HG03135 (cell line): ENCODE data around the gene TTC7B.

Source experiments
- ATAC-seq: cut with Tn5 transposase; IDR thresholded peaks from one replicate; pipeline ENCODE4 v1.9.1; 2021; ENCODE audit warnings: mild to moderate bottlenecking, moderate library complexity; ENCODE audit not compliant: unreplicated experiment

The TTC7B gene

GRCh38 chr14:90717916-90718315 lies 98.3 kb downstream of the TTC7B start:
- ATAC-seq, result no peak

GRCh38 chr14:90715993-90716392 lies 100.2 kb downstream of the TTC7B start:
- ATAC-seq, result no peak

DNA sequence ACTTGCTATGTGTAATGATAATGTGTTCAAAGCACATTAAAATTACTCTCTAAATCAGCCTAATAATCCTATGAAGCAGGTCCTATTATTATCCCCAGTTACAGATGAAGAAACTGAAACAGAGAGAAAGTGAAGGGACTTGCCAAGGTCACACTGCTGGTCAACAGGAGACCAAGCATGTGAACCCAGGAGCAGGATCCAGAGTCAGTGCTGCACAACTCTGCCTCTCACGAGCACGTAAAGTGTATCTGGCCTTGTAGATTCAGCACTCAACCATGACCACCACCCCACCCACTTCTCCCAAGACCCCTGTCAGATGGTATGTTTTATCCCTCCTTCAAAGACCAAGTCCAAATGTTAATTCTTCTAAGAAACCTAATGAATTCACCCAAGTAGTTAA lies 100.7 kb downstream of the TTC7B start:
- ATAC-seq, result no peak

DNA sequence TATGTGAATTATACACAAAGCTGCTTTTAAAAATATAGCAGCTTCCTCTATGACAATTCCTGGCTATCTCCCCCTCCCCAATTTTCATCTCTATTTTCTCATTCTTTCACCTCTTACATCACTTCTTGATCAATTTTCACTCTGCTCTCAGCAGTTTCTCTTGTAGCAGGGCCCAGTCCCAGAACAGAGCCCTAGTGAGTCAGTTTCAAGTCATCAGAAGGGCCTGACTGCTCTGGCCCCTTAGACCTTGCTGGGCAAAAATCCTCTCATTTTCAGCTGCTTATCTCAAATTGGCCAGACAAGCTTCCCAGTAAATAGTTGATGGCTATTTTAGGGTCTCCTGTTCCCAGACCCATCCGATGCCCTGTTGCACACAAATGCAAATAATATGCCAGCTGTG lies 101.4 kb downstream of the TTC7B start:
- no peak for ATAC-seq

DNA sequence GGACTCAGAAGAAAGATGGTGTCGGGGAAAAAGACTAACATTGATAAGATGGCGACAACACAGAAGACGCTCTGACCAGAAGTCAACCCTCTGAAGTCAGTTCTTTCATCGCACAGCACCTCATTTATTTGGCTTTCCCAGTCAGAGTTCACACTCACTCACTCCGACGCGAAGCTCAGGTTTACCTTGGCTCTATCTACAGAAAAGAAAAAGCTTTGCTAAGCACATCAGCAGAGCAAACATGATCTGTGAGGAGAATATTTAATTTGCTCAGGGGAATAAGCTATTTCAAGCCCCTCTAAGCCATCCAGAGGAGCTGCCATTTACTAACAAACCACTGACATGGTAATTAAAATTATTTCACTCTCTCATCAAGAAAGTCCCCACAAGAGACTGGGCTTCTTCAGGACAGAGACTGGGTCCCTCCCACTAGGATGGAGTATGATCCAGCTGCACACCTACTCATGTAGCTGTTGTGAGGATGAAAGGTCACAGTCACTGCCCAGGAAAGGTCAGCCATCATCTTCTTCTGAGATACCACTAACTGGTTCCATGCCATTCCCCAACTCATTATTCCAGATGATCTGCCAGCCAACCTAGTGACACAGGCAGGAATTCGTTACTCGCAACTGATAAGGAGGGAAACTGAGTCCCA lies 111.4 kb downstream of the TTC7B start:
- no peak for ATAC-seq

DNA sequence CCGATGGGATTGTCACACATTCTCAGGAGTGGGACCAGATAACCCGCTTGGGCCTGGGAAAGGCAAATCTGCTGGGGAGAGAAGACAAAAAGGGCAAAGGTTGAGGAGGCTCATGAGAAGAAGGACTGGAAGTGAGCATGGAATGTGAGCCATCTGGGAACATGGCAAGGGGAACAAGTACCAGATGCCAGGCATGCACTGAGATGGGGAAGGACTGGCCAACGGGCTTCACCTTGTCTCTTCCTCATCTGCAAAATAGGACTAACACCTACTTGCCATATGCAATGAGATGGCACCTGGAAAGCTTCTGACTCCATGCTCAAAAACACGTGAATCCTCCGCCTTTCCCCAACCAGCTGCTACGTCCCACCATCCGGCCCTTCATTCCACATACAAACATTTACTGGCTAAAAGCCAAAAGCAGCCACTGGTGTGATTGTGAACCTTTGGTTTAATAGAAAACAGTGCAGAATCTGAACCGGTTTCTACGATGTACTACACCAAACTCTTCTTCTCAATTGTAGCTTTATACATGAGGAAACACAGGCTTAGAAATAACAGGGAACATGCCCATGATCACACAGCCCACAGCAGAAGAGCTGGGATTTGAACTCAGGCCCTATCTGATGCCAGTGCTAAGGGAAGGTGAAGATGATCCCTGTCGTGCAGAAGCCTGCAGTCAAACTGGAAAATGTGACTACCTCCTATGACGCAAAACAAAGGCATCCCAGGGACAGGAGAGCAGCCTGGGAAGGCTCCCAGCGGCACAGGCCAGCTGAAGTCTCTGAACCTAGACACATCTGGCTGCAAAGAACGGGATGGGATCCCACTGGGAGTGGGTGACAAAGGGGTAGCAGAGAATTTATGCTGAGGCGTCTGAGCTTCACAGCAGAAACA lies 112.1 kb downstream of the TTC7B start:
- ATAC-seq, result no peak

GRCh38 chr14:90700933-90701776 lies 115.1 kb downstream of the TTC7B start:
- no peak for ATAC-seq

- no peak for ATAC-seq
These were observed 117.2 kb downstream of the TTC7B start for GRCh38 chr14:90699016-90699415.

DNA sequence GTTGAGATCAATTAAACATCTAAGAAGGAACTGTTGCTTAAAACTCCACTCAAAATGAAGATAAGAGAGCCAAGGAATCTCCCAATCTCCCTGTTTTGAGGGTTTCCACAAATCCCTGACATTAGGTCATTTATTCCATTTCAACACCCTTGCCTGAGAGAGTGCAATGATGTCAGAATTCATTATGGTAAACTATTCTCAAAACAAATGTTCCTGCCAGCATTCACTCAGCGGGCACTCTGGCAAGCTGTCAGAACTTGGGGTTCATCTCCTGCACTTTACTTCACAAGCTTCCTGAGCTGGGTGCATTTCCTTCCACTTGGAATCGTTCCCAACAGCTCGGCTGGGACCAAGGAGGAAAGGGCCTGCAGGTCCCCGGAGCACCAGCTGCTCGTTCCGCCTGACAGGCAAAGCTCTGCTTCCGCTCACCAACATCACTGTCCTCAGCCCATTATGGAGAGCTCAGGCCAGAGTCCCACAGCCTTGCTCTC lies 117.8 kb downstream of the TTC7B start:
- no peak for ATAC-seq

- no peak for ATAC-seq
These were observed 118.5 kb downstream of the TTC7B start for GRCh38 chr14:90697577-90698206.

GRCh38 chr14:90697132-90697531 lies 119.1 kb downstream of the TTC7B start:
- ATAC-seq, result no peak

- no peak for ATAC-seq
These were observed 119.5 kb downstream of the TTC7B start for GRCh38 chr14:90696720-90697119.

DNA sequence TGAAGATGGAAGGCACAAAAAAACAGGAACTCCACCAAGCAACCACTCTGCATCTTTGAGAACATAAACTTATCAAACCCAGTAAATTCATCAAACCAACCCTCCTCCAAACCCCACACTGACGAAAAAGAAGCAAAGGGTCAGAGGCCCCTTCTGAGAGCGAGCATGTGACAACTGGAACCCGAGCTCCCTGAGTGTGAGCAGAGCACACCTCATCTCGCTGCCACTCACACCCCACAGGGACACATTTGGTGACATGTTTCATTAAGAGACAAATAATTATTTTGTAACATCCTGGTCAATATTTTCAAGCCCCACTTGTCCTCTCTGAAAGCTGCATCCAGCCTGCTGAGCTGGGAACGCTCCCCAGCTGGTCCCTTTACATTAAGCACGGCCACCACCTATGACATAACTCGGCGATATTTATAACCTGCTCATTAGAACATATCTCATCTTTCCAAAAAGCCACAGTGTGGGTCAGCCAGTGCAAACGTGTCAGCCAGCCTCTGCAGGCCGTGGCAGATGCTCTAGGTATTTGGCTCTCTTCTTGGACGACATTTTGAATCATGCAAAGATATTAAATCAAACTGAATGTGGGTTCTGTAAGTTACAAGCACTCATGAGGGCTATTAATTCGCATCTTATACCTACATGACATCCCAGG lies 120.1 kb downstream of the TTC7B start:
- no peak for ATAC-seq

DNA sequence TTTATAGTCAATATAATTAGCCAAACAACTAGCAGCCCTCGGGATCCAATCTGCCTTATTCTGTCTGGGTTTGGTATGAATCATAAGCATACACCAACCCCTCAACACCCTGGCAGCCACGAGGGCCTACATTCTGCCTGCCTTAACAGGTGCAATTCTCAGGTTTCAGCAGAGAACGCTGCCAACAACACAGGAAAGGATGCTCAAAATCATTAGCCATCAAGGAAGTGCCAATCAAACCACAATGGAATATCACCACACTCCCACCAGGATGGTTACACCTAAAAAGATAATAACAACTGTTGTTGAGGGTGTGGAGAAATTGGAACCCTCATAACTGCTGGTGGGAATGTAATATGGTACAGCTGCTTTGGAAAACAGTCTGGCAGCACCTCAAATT lies 122.8 kb downstream of the TTC7B start:
- no peak for ATAC-seq

DNA sequence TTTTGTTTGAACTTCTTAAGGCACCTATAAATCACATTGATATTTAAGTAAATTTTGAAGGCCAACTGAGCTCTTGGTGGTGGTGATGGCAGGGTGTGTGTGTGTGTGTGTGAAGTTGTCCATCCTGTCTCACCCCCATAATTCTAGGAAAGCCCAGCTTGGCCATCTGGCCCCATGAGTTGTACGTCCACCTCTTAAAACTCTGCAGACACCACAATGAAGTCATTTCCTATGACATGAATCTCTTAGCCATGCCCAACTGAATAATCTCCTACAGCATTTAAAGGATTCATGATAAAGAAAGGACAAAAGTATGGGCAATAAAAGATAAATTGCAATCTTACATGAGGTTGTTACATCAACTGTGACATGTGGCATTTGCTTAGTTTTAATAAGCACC lies 123.4 kb downstream of the TTC7B start:
- ATAC-seq, result no peak

DNA sequence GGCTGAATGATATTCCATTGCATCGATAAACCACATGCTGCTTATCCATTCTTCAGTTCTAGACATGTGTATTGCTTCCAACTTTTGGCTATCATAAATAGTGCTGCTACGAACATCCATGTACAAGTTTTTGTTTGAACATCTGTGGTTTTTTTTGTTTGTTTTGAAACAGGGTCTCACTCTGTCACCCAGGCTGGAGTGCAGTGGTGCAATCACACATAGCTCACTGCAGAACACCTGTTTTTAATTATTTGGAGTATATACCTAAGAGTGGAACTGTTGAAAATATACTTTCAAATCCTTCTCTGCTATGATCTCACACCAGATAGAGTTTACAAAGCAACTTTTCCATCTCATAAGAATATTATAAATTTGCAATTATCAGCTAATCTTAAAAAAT lies 124.2 kb downstream of the TTC7B start:
- ATAC-seq, result no peak

GRCh38 chr14:90691627-90692026 lies 124.6 kb downstream of the TTC7B start:
- ATAC-seq, result no peak

- ATAC-seq, result no peak
These were observed 128.6 kb downstream of the TTC7B start for GRCh38 chr14:90687680-90688079.

- no peak for ATAC-seq
These were observed 133.6 kb downstream of the TTC7B start for GRCh38 chr14:90682615-90683014.

DNA sequence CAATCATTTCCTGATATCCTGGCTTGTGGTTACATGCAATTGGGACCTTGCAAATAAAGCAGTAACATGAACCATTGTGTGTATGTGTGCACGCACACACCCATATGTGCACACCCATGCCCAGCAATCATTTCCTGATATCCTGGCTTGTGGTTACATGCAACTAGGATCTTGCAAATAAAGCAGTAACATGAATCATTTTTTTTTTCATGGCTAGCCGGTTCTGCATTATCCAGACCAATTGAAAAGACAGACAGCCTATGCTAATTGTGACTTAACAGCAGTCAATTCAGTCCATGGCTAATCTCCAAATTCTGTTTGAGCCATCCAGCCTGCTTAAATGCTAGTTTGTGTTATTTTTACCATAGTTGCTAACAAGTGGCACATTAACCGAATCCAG lies 134.3 kb downstream of the TTC7B start:
- no peak for ATAC-seq
